ENCODE data around the gene RNF125. TPM values are rescaled to one million over a fixed set of nuclear protein-coding genes. Genes with fewer than 3 reads are reported as not detected.

Gene RNF125
- total RNA-seq, 1 donor from 2014 or later: 3.7 TPM

DNA sequence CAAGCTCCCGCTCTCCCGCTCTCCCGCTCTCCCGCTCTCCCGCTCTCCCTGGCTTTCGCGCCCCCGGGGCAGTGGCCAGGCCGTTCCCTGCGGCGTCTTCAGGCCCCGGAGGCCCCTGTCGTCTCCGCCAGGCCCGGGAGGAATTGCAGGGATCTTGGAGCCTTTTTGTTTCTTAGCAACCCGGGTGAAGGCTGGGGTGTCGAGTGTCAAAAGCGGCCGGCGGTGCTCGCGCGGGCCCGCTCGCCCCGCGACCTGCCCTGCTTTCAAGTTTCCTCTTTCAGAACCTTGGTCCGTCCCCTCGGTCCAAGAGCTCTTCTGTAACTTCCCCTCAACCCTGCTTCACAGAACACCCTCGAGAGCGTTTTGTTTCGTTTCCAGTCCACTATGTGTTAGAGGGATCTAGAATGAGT, 74.5 kb downstream of the RNF125 start:
- peak overlapping the region; percentile 98 for H3K27ac ChIP-seq
- TF ChIP-seq CTCF (IDR thresholded peaks at IDR 0.05) (no peak), POLR2A (IDR thresholded peaks at IDR 0.05) (no peak)
- H3K27me3 ChIP-seq: no peaks in the 10 kb centered on the region
- DNase-seq (ENCODE audit: extremely low spot score in 2 of 2): no peak
- no peaks in the 10 kb centered on the region for H3K9me3 ChIP-seq
- peak overlapping the region; percentile 58 to 65 for H3K4me3 ChIP-seq
- H3K36me3 ChIP-seq: no peaks in the 10 kb centered on the region
- H3K4me1 ChIP-seq: peaks cover 54% of the 10 kb centered on the region
- intact Hi-C loops (cut with DNase I): loop anchor here (5.0 to 10.0 kb wide), 2 partner anchors 151 to 252 kb away; partner anchors contain the start of gene TRAPPC8

GRCh38 chr18:32093523-32093922, 74.9 kb downstream of the RNF125 start:
- H3K36me3 ChIP-seq: no peaks in the 10 kb centered on the region
- H3K27me3 ChIP-seq: no peaks in the 10 kb centered on the region
- intact Hi-C loops (cut with DNase I): loop anchor here (5.0 to 10.0 kb wide), 2 partner anchors 151 to 251 kb away; partner anchors contain the start of gene TRAPPC8
- peak overlapping the region; percentile 58 to 65 for H3K4me3 ChIP-seq
- peaks cover 54% of the 10 kb centered on the region for H3K4me1 ChIP-seq
- TF ChIP-seq POLR2A (IDR thresholded peaks at IDR 0.05): no peak
- no peak for TF ChIP-seq POLR2AphosphoS5 (IDR thresholded peaks at IDR 0.05; ENCODE audit: insufficient read depth in 1 of 2, low read depth in 1 of 2)
- TF ChIP-seq CTCF (IDR thresholded peaks at IDR 0.05): no peak
- H3K27ac ChIP-seq: peak overlapping the region; percentile 98
- DNase-seq (ENCODE audit: extremely low spot score in 2 of 2): no peak
- no peaks in the 10 kb centered on the region for H3K9me3 ChIP-seq

DNA sequence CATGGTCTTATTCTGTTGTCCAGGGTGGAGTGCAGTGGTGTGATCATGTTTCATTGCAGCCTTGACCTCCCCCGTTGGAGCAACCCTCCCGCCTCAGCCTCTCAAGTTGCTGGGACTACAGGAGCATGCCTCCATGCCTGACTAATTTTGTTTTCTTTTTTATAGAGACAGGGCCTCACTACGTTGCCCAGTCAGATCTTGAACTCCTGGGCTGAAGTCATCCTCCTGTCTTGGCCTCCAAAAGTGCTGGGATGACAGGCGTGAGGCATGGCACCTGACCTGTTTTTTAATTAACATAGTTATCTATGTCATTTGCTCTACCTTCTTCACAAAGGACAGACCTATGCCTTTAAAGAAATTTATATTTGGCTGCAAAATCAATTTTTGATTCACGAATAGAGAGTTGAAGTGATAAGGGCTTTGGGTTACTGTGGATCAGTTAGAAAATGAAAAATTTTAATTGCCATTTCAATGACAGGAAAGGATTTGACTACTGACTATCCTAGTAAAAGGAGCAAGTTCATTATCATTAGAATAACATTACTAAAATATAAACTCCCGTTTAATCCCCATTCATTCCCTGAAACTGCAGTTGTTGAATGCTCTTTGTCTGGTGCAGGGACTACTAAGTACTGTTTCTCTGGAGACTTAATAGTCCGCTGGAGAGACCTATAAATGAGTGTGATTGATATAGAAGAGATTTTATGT, 76.7 kb downstream of the RNF125 start:
- no peak for DNase-seq (ENCODE audit: extremely low spot score in 2 of 2)
- Histone ChIP-seq H3K4me3 (no peak overlapping the region), H3K9me3 (no peaks in the 10 kb centered on the region), H3K4me1 (peaks cover 61% of the 10 kb centered on the region), H3K27me3 (no peaks in the 10 kb centered on the region), H3K36me3 (no peaks in the 10 kb centered on the region), H3K27ac (no peak overlapping the region)
- intact Hi-C loops (cut with DNase I): loop anchor here (10.0 kb wide), 1 partner anchor 249 kb away; no protein-coding TSS in a partner anchor
- TF ChIP-seq POLR2A (IDR thresholded peaks at IDR 0.05): no peak
- TF ChIP-seq CTCF (IDR thresholded peaks at IDR 0.05): no peak
- TF ChIP-seq POLR2AphosphoS5 (IDR thresholded peaks at IDR 0.05; ENCODE audit: insufficient read depth in 1 of 2, low read depth in 1 of 2): no peak

DNA sequence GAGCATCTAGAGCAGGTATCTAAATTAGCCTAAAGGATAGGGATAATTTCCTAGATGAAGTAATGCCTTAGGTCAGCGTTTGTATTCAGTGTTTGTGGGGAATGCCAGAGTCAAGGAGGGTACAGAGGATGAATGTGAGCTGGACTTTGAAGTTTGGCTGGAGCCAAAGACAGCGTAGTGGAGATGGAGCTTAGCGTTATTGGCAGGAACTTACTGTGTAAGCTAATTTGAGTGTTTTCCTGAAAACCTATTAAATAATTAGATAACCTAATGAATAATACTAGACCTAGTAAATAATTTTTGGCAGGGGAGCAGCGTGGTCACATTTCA, 77.2 kb downstream of the RNF125 start:
- Histone ChIP-seq H3K27me3 (no peaks in the 10 kb centered on the region), H3K27ac (no peak overlapping the region), H3K4me1 (peaks cover 61% of the 10 kb centered on the region), H3K9me3 (no peaks in the 10 kb centered on the region), H3K36me3 (no peaks in the 10 kb centered on the region), H3K4me3 (no peak overlapping the region)
- DNase-seq (ENCODE audit: extremely low spot score in 2 of 2): no peak
- intact Hi-C loops (cut with DNase I): loop anchor here (10.0 kb wide), 1 partner anchor 249 kb away; no protein-coding TSS in a partner anchor
- TF ChIP-seq POLR2AphosphoS5 (IDR thresholded peaks at IDR 0.05; ENCODE audit: insufficient read depth in 1 of 2, low read depth in 1 of 2) (no peak), POLR2A (IDR thresholded peaks at IDR 0.05) (no peak), CTCF (IDR thresholded peaks at IDR 0.05) (no peak)

- Histone ChIP-seq H3K36me3 (no peaks in the 10 kb centered on the region), H3K4me3 (no peak overlapping the region), H3K27me3 (no peaks in the 10 kb centered on the region), H3K4me1 (peaks cover 56% of the 10 kb centered on the region), H3K27ac (no peak overlapping the region), H3K9me3 (no peaks in the 10 kb centered on the region)
- TF ChIP-seq POLR2A (IDR thresholded peaks at IDR 0.05): no peak
- no peak for TF ChIP-seq CTCF (IDR thresholded peaks at IDR 0.05)
- no peak for TF ChIP-seq POLR2AphosphoS5 (IDR thresholded peaks at IDR 0.05; ENCODE audit: insufficient read depth in 1 of 2, low read depth in 1 of 2)
- no peak for DNase-seq (ENCODE audit: extremely low spot score in 2 of 2)
- intact Hi-C loops (cut with DNase I): loop anchor here (10.0 kb wide), 1 partner anchor 248 kb away; no protein-coding TSS in a partner anchor
Measured at GRCh38 chr18:32096946-32097345, 78.3 kb downstream of the RNF125 start.
